DMS53 (cell line): ENCODE data around the gene SLC19A2.
"Not testable (repeated sequence)": the region's sequence is repeated elsewhere in the genome, so short reads cannot be mapped to it uniquely, and the experiment has no call there.

Experiments
- DNase-seq: peaks from one replicate; lab custom pipeline; 2025; lab: John Stamatoyannopoulos, UW

Gene SLC19A2

DNA sequence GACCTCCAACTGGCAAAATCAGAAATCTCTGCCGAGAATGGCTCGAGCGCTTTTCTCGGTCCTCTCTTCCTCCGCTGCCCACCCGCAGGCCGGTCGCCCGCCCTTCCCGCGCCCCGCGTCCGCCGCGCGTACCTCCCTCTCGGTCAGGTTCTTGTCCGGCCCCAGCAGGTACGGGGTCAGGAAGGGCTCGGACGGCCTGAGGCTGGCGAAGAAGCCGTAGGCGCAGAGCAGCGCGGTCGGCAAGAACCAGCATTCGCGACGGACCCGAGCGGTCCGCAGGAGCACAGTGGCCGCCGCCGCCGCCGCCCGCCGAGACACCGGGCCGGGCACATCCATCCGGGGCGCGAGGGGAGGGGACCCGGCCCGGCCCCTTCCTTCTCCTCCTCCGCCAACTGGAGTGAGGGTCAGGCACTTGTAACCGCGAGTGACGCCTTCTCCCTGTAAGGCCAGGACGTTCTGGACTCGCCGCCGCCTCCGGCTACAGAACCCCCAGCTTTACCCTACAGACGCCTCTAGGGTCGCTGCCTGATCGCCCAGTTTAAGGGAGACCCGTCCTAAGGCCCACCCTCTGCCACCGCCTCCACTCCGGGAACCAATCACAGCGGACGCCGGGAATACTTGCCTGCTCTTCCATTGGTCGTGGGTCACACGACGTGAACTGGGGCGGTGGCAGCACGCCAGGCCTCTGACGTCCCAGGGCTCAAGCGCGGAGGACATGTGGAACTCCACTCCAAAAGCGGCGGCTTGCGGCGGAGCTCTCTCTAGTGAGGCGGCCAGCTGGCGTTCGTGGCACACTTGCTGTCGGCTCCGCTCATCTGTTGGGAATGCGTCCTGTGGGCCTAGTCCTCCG lies at the start of gene SLC19A2:
Gene SLC19A2 (minus strand): TSS at position 514 of the 850 bp plus-strand sequence. CDS start 178 bp downstream, at position 336.
- DNase-seq, result peak; percentile 100

- no peak for DNase-seq
These were observed 48.9 kb upstream of the SLC19A2 start for GRCh38 chr1:169534653-169535052.

GRCh38 chr1:169533528-169534190 lies 47.9 kb upstream of the SLC19A2 start:
- DNase-seq, result not testable (repeated sequence)

GRCh38 chr1:169530448-169530847 lies 44.7 kb upstream of the SLC19A2 start:
- no peak for DNase-seq

DNA sequence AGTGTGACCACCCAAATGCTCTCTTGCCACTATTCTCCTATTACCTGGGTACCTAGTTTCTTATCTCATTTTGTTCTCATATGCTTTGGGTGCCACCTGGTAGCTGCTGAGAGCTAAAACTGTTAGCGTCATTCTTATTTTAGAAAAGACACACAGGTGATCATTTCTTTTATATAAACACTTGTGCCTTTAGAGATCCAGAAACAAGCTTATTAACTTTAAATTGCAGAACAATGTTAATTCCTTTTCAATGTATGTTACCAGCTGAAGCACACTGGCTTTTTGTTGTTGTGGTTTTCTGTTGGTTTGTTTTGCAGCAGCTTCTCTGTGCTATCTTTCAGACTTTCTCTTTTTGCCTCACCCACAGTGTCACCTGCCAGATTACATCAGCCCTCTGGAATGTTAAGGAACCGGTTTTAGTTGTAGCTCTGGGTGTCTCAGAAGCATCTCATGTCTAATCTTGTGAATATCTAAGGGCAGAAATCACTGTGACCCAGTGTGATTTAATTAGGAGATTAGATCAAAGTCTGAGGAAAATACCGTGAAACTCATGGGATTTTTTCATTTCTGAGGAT lies 43.4 kb upstream of the SLC19A2 start:
- DNase-seq, result peak; percentile 92

DNA sequence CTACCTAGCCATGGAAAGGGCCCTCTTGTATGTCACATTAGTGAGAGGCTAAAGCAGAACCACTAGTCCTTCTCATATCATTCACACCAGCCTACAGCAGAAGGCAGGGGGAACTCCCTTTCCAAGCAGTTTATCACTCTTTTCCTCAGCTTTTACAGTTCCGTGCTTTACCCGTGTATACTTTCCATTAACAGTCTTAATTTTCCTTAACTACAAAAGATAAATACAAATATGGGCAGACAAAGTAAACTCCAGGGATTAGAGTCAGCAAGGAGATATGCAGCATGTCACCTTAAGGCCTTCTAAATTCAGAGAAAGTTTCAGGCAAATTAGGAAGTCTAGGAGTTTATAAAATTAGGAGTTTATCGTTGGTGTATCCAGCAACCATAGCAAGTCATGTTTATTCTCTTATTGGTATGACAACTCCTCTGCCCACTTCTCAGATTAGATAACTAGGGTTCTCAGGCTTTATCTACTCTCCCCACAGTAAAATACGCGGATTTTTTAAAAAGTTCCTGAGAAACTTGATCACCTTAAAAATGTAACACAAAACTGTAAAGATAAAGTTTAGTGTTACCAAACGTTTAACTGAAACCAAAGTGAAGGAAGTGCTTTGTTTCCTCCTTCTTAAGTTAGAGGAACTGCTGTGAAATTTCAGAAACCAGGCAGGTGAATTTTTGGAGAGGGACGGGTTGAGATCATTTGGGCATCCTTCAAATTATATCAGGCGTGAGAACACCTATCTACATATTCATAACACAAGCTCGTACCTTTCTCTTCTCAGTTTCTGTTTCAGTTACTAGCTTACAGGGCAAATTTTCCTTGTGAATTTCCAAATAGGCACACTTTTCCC lies 42.7 kb upstream of the SLC19A2 start:
- peak; percentile 70 for DNase-seq

- DNase-seq, result no peak
These were observed 41.9 kb upstream of the SLC19A2 start for GRCh38 chr1:169527451-169528214.

DNA sequence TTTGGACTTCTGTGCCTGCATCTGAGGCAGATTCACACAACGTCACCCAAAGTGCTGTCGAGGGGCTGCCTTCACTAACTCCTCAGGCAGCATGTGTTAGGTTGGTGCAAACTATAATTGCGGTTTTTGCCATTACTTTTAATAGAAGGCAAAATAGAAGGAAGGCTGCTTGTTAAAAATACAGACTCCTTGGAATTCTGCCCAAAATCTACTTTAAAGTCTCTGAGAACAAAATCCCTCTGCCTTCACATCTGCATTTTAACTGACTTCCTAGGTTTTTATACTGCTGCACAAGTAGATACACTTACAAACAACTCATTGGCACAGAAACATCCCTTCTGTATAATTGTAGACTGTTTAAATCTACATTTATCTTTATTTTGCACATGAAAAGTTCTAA lies 41.3 kb upstream of the SLC19A2 start:
- no peak for DNase-seq

- DNase-seq, result no peak
These were observed 40.5 kb upstream of the SLC19A2 start for GRCh38 chr1:169526120-169526832.

GRCh38 chr1:169525391-169525790 lies 39.6 kb upstream of the SLC19A2 start:
- DNase-seq, result no peak

- DNase-seq, result peak; percentile 6
These were observed 38.2 kb upstream of the SLC19A2 start for GRCh38 chr1:169523904-169524303.

DNA sequence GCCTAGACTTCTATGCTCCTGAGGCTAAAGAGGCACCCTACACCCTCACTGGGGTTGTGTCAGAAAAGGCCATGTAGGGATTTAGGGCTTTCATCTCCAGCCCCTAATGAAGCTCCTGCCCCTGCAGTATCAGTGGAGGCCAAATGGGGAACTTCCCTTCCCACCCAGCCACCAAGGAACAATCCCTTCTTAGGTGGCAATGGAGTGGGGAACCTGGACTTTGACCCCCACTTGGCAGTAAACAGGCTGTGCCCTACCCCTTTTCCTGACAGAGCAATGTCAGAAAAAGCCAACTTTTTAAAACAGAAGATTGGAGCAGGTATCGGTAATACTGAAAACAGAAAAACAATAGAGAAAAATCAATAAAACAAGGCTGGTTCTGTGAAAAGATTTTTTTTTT lies 35.5 kb upstream of the SLC19A2 start:
- DNase-seq, result no peak

- no peak for DNase-seq
These were observed 31.9 kb upstream of the SLC19A2 start for GRCh38 chr1:169517558-169518186.

GRCh38 chr1:169515641-169516040 lies 29.9 kb upstream of the SLC19A2 start:
- no peak for DNase-seq

- peak; percentile 21 for DNase-seq
These were observed 29.0 kb upstream of the SLC19A2 start for GRCh38 chr1:169514566-169515270.

- DNase-seq, result no peak
These were observed 27.5 kb upstream of the SLC19A2 start for GRCh38 chr1:169513208-169513607.

- no peak for DNase-seq
These were observed 25.7 kb upstream of the SLC19A2 start for GRCh38 chr1:169511316-169512005.

GRCh38 chr1:169510060-169510459 lies 24.3 kb upstream of the SLC19A2 start:
- no peak for DNase-seq

- peak; percentile 72 for DNase-seq
These were observed 23.6 kb upstream of the SLC19A2 start for GRCh38 chr1:169509354-169509753.
